Pons (tissue), 1 donor: ENCODE measurements around the gene PTGIR.
A peak's percentile ranks its signal among the peaks of the same experiment; 100 is the strongest.

ENCODE experiments used
- DNase-seq: peaks from one replicate; pipeline ENCODE4 v3.0.0-alpha.2; 2016; ENCODE audit warnings: low spot score

The PTGIR gene

DNA sequence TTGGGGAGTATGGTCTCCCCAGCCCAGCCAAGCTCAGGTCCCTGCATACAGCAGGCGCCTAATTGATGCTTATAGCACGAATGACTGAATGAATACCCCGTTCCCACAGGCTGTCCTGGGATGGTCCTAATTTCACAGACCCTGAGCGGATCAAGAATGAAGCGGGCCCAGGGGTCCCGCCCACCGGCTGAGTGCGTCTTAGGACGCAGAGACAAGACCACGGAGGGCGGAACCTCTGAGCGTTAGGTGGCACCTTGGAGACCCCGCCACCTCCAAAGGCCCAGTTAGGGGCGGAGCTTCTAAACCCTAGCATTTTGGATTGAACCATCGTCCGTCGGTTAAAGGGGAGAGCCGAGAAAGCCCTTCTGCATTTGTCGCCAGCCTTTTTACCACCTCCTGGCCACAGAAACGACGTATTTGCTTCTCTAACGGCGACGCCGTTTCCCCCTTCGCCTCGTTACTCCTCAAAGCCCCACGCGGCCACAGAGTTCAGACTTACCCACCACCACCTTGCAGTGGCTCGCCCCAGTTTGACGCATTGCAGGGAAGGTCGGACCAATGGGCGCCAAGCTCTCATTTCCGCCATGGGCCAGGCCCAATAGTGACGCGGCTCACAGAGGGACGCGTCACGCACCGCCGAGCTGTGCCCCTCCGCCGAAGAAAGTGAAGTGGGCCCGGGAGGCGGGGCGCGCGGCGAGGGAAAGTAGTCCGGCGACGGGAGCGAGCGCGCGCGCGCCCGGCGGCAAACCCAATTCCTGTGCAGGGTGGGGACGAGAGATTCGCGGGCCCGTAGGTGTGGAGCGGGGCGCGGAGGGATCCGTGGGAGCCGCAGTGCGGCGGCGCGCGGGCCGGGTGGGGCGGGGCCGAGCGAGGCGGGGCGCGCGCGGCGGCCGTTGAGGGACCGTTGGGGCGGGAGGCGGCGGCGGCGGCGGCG is 24.2 kb downstream of the PTGIR start:
- DNase-seq, result peak; percentile 94

DNA sequence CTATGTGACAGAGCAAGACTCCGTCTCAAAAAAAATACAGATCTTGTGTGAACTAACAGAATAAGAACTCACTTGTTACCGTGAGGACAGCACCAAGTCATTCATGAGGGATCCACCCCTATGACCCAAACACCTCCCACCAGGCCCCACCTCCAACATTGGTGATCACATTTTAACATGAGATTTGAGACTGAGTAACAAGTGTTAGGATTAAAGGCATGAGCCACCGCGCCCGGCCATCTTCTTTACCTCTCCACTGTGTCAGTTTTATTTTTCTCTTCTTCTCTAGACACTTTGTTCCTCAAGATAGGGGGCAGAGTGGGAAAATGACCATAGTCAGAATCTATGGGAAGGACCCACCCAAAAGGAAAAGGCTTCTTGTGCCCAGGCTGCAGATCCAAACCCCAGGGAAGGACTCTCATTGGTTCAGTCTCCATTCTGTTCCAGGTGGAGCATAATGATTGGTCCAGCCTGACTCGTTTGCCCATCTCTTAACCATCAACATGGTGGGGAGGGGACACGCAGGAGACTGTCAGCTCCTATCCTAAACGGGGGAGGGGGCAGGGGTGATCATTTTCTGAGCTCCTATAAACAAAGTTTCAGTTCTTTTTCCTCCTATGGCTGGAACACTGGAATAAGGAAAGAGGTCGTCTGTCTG is 25.0 kb downstream of the PTGIR start:
- DNase-seq, result no peak

DNA sequence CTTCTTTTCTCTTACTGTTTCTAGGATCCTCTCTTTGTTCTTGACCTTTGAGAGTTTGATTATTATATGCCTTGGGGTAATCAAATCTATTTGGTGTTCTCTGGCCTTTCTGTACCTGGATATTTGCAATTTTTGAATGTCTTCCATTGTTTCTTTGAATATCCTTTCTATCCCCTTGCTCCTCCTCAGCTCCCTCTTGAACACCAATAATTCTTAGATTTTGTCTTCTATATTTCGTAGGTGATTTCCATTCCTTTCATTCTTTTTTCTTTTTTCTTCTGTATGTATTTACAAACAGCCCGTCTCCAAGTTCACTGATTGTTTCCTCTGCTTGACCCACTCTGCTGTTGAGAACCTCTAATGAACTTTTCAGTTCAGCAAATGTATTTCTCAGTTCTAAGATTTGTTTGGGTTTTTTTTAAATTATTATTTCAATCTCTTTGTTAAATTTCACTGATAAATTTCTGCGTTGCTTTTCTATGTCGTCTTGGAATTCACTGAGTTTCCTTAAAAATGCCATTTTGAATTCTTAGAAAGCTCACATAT is 26.4 kb downstream of the PTGIR start:
- no peak for DNase-seq

DNA sequence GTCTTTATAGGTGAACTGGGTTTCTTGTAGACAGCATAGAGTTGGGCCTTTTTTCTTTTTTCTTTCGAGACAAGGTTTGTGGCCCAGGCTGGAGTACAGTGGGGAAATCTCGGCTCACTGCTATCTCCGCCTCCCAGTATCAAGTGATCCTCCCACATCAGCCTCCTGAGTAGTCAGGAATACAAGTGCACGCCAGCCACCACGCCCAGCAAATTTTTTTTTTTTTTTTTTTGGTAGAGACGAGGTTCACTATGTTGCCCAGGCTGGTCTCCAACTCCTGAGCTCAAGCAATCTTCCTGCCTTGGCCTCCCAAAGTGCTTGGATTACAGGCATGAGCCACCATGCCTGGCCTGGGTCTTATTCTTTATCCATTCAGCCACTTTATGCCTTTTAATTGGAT is 28.9 kb downstream of the PTGIR start:
- no peak for DNase-seq

DNA sequence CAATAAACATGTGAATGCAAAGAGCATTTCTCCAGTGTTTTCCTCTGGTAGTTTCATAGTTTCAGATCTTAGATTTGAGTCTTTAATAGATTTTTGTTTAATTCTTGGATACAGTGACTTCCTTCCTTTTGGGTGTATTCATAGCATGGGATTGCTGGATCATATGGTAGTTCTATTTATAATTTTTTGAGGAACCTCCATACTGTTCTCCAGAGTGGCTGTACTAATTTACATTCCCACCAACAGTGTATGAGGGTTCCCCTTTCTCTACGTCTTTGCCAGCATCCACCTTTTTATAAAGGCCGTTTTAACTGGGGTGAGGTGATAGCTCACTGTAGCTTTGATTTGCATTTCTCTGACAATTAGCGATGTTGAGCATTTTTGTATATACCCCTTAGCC is 33.0 kb downstream of the PTGIR start:
- DNase-seq, result no peak

DNA sequence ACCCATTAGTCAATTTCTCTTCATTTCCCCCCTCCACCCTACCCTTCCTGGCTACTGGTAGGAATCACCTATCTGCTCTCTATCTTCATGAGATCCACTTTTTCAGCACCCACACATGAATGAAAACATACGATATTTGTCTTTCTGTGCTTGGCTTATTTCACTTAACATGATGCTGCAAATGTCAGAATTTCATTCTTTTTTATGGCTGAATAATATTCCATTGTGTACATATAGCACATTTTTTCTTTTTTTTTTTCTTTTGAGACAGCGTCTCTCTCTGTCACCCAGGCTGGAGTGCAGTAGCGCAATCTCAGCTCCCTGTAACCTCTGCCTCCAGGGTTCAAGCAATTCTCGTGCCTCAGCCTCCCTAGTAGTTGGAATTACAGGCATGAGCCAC is 33.6 kb downstream of the PTGIR start:
- DNase-seq, result no peak

DNA sequence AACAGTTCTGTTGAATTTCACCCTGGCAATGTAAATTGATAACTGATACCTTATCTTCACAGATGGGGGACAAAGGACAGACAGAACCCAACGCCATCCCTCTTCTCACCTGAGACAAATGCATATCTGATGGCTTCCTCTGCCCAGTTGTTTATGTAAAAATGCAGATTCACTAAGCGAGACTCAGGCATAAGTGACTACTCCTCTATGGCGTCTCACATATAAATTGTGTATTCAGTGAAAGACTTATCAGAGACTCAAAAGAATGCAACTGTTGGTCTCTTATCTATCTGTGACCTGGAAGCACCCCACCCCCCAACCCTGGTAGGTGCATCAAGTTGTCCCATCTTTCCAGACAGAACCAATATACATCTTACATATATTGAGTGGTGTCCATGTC is 37.0 kb downstream of the PTGIR start:
- no peak for DNase-seq

DNA sequence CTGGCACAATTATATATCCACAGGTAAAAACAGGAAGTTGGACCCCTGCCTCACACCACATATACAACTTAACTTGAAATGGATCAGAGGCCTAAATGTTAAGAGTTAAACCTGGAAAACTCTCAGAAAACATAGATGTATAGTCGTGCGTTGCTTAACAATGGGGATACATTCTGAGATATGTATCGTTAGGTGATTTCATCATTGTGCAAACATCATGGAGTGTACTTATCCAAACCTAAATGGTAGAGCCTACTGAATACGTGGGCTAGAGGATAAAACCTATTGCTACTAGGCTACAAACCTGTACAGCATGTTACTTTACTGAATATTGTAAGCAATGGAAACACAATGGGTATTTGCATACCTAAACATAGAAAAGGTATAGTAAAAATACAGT is 38.6 kb downstream of the PTGIR start:
- DNase-seq, result no peak

DNA sequence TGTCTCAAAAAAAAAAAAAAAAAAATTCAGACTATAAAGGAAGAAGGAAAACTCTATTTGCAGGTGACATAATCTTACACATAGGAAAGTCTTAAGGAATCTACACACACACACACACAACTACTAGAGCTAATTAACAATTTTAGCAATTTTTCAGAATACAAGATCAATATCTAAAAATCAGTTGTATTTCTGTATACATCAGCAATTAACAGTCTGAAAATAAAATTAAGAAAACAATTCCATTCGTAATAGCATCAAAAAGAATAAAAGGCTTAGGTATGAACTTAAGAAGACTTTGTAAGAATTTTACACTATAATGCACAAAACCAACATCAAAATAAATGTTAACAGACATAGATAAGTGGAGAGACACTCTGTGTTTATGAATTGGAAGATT is 39.4 kb downstream of the PTGIR start:
- no peak for DNase-seq

DNA sequence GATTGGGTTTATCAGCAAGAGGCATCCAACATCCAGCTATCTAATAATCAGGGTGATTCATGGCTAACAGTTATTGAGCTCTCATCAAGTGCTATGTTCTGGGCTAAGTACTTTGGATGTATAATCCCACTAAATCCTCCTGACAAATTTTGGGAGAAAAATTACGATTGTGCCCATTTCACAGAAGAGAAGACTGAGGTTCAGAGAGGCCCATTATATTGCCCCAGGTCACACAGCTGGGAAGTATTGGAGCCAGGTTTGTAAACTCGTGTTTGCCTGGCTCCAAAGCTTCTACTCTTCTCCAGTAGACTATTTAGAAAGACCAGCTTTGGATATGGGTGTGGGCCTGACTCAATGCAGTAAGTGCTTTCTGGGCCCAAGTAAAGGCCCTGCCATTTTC is 44.6 kb downstream of the PTGIR start:
- DNase-seq, result no peak

DNA sequence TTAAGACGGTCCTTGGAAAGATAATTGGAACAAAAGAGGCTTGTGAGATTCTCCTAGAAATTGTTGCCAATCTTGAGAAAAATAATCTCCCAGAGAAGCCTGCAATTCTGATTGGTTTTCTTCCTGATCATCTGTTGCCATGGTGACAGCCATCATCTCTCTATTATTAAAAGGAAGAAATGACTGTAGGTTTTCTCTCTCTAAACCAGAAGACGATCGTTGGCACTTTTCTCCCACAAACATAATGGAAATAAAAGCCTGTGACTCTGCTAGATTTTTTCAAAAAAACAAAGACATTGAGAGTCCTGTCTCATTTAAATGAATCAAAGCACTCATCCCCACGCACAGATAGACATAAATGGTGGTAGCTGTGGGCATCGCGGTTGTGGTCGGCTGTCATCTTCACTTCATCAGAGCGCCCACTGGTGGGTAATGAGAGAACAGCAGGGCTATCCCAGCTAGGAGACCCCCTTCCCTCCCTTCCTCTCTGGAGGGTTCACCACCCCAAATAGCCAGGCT is 45.5 kb downstream of the PTGIR start:
- DNase-seq, result peak; percentile 62

DNA sequence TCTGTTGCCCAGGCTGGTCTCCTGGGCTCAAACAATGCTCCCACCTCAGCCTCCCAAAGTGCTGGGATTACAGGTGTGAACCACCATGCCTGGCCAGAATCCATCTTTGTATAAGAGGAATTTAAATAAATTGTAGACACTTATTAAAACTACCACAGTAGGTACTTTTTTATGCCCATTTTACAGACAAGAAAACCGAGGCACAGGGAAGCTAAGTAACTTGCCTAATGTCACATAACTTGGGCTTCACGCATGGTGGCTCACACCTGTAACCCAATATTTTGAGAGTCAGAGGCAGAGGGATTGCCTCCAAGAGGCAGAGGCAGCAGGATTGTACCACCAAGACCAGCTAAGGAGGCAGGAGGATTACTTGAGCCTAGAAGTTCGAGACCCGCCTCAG is 46.4 kb downstream of the PTGIR start:
- DNase-seq, result no peak

DNA sequence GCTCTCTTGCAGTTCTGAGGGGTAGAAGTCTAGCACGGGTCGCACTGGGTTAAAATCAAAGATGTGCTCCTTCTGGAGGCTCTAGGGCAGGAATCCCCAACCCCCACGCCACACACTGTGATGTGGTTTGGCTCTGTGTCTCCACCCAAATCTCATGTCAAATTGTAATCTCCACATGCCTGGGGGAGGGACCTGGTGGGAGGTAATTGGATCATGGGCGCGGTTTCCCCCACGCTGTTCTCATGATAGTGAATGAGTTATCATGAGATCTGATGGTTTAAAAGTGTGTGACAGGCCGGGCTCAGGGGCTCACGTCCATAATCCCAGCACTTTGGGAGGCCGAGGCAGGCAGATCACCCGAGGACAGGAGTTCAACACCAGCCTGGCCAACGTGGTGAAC is 50.4 kb downstream of the PTGIR start:
- DNase-seq, result no peak

DNA sequence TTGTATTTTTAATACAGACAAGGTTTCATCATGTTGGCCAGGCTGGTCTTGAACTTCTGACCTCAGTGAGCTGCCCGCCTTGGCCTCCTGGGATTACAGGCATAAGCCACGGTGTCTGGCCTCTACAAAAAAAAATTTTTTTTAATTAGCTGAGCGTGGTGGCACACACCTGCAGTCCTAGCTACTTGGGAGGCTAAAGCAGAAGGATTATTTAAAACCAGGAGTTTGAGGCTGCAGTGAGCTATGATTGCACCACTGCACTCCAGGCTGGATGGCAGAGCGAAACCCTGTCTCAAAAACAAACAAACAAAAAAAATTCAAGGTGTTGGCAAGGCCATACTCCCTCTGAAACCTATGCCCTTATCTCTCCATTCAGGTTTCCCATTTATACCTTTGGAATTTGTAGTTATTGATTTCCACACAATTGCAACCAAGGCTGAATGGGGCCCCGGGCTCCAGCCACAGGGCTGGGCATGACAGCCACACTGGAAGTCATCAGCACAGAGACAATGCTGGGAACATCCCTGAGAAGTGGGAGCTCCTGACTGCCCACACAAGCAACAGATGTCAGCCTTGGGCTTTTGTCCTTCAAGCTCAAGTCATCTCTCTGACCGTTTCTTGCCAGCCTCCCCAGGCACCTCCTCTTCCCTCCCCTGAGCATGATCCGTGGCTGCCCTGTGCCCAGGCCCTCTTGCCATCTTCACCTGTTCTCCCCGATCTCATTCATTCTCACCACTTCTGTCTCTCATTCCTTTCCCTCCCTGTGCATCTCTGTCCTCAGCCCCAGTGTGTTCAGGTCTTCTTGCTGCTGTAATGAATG is 51.0 kb downstream of the PTGIR start:
- DNase-seq, result no peak

DNA sequence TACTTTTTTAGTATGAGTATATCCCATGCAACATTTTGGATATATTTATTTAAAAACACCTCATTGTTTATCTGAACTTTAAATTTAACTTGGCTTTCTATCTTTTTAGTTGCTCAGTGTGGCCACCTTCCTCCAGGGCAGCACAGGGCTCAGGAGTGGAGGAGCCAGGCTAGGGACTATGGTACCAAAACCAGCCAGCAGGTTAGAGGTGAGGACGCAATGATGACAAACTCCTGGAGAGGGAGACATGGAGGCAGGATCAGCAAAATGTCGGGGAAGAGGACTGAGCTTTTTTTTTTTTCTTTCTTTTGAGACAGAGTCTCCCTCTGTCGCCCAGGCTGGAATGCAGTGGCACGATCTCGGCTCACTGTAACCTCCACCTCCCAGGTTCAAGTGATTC is 53.4 kb downstream of the PTGIR start:
- no peak for DNase-seq
